ENCODE results near the gene PROX2.

The PROX2 gene

GRCh38 chr14:74908861-74909341 lies 33.0 kb upstream of the PROX2 start:
- no peak for FAIRE-seq

- FAIRE-seq = no peak
Measured at GRCh38 chr14:74907744-74908143, 31.8 kb upstream of the PROX2 start.

- FAIRE-seq = no peak
Measured at GRCh38 chr14:74906925-74907521, 31.1 kb upstream of the PROX2 start.

GRCh38 chr14:74905595-74906142 lies 29.7 kb upstream of the PROX2 start:
- FAIRE-seq = no peak

- FAIRE-seq = no peak
Measured at GRCh38 chr14:74904635-74905503, 28.9 kb upstream of the PROX2 start.

- FAIRE-seq = no peak
Measured at GRCh38 chr14:74902941-74903705, 27.2 kb upstream of the PROX2 start.

- FAIRE-seq = no peak
Measured at GRCh38 chr14:74898694-74899093, 22.7 kb upstream of the PROX2 start.

GRCh38 chr14:74898083-74898482 lies 22.1 kb upstream of the PROX2 start:
- no peak for FAIRE-seq

GRCh38 chr14:74897642-74898041 lies 21.7 kb upstream of the PROX2 start:
- FAIRE-seq = no peak

- no peak for FAIRE-seq
Measured at GRCh38 chr14:74896400-74896799, 20.5 kb upstream of the PROX2 start.

GRCh38 chr14:74893614-74894091 lies 17.7 kb upstream of the PROX2 start:
- no peak for FAIRE-seq

GRCh38 chr14:74892745-74893144 lies 16.8 kb upstream of the PROX2 start:
- FAIRE-seq = no peak

- FAIRE-seq = no peak
Measured at GRCh38 chr14:74891870-74892269, 15.9 kb upstream of the PROX2 start.

GRCh38 chr14:74890262-74890661 lies 14.3 kb upstream of the PROX2 start:
- FAIRE-seq = no peak

- no peak for FAIRE-seq
Measured at GRCh38 chr14:74888164-74889158, 12.5 kb upstream of the PROX2 start.

GRCh38 chr14:74886001-74886400 lies 10.1 kb upstream of the PROX2 start:
- FAIRE-seq = no peak

GRCh38 chr14:74882103-74882920 lies 6.4 kb upstream of the PROX2 start:
- no peak for FAIRE-seq

GRCh38 chr14:74881431-74882102 lies 5.6 kb upstream of the PROX2 start, which contains the start of gene DLST:
Gene DLST, plus strand, starts transcription at chr14:74881916. Its CDS starts 38 bp downstream, at chr14:74881954.
- no peak for FAIRE-seq

GRCh38 chr14:74879427-74880182 lies 3.7 kb upstream of the PROX2 start:
- no peak for FAIRE-seq

Data from colon (tissue), 2 donors.